Activated T-helper 1 cell treated with Interleukin-2 at 50 U/mL for 16 hours (primary cell): Measurements from ENCODE around the gene ABCF1.

Experiments
- DNase-seq: peaks from one replicate; pipeline ENCODE4 v3.0.0-alpha.2; 2020; ENCODE audit warnings: low read depth

ABCF1 gene

GRCh38 chr6:30626484-30627366, 55.5 kb downstream of the ABCF1 start, which contains the start of gene ATAT1:
TSS of gene ATAT1 (plus strand) at chr6:30626874.
- DNase-seq, result peak; percentile 81

DNA sequence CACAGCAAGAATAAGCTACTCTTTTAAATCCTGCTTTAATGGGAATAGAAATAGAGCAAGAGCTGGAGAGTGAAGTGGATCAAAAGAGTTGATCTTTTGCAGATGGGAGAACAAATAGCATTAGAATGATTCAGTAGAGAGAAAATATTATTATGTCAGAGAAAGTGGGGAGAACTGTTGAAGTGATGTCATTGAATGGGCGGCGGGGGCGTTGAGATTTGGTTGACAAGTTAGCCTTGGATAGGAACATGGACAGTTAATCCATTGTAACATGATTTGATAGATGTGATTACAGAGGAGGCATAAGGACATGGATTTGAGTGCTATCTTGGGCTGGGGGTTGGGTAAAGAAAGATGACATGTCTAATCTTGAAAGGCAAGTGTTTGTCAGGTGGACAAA, 64.6 kb downstream of the ABCF1 start:
- no peak for DNase-seq

- no peak for DNase-seq
Observed at GRCh38 chr6:30640481-30640880, 69.2 kb downstream of the ABCF1 start.

- no peak for DNase-seq
Observed at GRCh38 chr6:30641048-30641447, 69.8 kb downstream of the ABCF1 start.
